ENCODE measurements around the gene AGT.

Gene AGT

GRCh38 chr1:230713915-230714764 lies at the start of gene AGT:
TSS of gene AGT (minus strand) at chr1:230714122. CDS start at chr1:230710823, 3,299 bp downstream.
- no peak for DNase-seq

- DNase-seq = no peak
These were observed 47.7 kb upstream of the AGT start for GRCh38 chr1:230761443-230762167.

- DNase-seq = no peak
These were observed 46.5 kb upstream of the AGT start for GRCh38 chr1:230760360-230760827.

GRCh38 chr1:230759369-230760065 lies 45.6 kb upstream of the AGT start:
- DNase-seq = no peak

GRCh38 chr1:230758709-230759368 lies 44.9 kb upstream of the AGT start:
- DNase-seq = no peak

GRCh38 chr1:230757856-230758708 lies 44.2 kb upstream of the AGT start:
- no peak for DNase-seq

GRCh38 chr1:230754796-230755195 lies 40.9 kb upstream of the AGT start:
- DNase-seq = no peak

GRCh38 chr1:230753586-230754251 lies 39.8 kb upstream of the AGT start:
- no peak for DNase-seq

- DNase-seq = no peak
These were observed 39.3 kb upstream of the AGT start for GRCh38 chr1:230753191-230753585.

- DNase-seq = no peak
These were observed 38.5 kb upstream of the AGT start for GRCh38 chr1:230752407-230752806.

GRCh38 chr1:230750986-230751625 lies 37.2 kb upstream of the AGT start:
- DNase-seq = no peak

GRCh38 chr1:230750576-230750975 lies 36.7 kb upstream of the AGT start:
- no peak for DNase-seq

- DNase-seq = no peak
These were observed 35.7 kb upstream of the AGT start for GRCh38 chr1:230749635-230750034.

GRCh38 chr1:230749150-230749549 lies 35.2 kb upstream of the AGT start:
- DNase-seq = no peak

GRCh38 chr1:230747890-230748800 lies 34.2 kb upstream of the AGT start:
- no peak for DNase-seq

GRCh38 chr1:230747127-230747730 lies 33.3 kb upstream of the AGT start, which contains the start of gene CAPN9:
TSS of gene CAPN9 (plus strand) at chr1:230747388. CDS start at chr1:230747497, 109 bp downstream.
- DNase-seq = no peak

- DNase-seq = no peak
These were observed 32.7 kb upstream of the AGT start for GRCh38 chr1:230746617-230747016.

- no peak for DNase-seq
These were observed 31.1 kb upstream of the AGT start for GRCh38 chr1:230745071-230745470.

- DNase-seq = no peak
These were observed 30.5 kb upstream of the AGT start for GRCh38 chr1:230744382-230744781.
